HG02884 (cell line): ENCODE measurements around the gene ANKRD44.
"Not testable (repeated sequence)": the region's sequence is repeated elsewhere in the genome, so short reads cannot be mapped to it uniquely, and the experiment has no call there.

ENCODE experiments used
- ATAC-seq: cut with Tn5 transposase; IDR thresholded peaks from one replicate; pipeline ENCODE4 v1.9.1; 2021; ENCODE audit warnings: mild to moderate bottlenecking, moderate library complexity; ENCODE audit not compliant: unreplicated experiment

The ANKRD44 gene

DNA sequence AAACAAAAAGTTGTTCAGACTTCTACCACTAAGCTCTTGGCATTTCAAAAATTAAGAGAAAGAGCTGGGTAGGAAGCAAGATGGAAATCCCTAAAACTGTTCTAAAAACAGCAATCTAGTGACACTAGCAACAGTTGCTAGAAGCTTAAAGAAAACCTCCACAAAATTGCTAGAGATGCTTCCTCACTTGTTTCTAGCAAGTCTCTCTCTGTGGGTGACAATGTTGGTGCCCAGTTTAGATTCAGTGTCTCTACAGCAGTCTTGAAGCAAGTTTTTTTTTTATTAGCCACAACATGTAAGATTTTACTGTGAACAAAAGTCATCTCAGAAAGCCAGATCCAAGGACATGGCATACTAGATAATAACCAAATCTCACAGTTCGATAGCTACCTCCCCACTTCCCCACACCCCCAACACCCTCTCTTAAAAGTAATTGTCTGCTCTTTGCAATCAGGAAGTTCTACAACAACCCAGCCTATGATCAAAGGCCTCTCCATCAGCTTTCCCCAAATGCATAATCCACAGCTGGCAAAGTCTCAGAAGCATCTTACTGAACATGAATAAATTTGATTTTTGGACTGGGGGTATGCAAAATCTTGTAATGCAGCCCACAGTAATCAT is 70.0 kb downstream of the ANKRD44 start:
- no peak for ATAC-seq

DNA sequence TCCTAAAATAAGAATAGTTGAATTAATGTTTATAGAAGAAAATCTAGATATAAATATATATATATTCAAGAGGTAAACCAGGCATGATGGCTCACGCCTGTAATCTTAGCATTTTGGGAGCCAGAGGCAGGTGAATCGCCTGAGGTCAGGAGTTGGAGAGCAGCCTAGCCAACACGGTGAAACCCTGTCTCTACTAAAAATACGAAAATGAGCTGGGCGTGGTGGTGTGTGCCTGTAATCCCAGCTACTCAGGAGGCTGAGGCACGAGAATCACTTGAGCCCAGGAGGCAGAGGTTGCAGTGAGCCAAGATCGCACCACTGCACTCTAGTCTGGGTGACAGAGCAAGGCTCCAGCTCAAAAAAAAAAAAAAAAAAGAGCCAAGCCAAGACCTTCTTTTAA is 70.6 kb downstream of the ANKRD44 start:
- not testable (repeated sequence) for ATAC-seq

DNA sequence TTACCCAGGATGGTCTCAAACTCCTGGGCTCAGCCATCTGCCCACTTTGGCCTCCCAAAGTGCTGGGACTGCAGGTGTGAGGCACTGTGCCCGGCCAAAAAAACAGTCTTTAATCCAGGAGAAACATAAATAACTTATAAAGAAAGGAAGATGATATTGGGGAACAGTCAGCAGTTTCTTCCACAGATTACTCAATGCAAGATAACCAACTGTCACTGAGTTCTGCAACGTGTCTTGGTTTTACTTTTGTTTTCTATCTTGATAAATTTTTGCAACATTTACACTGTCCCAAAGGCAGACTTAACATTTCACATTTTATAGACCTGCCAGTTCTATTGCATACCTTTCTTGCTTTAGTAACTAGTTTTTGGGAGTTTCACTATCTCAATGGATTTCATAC is 71.1 kb downstream of the ANKRD44 start:
- peak; percentile 52 for ATAC-seq

- peak; percentile 52 for ATAC-seq
These were observed 72.6 kb downstream of the ANKRD44 start for GRCh38 chr2:197238043-197238365.

- ATAC-seq, result no peak
These were observed 73.1 kb downstream of the ANKRD44 start for GRCh38 chr2:197237291-197238042.

DNA sequence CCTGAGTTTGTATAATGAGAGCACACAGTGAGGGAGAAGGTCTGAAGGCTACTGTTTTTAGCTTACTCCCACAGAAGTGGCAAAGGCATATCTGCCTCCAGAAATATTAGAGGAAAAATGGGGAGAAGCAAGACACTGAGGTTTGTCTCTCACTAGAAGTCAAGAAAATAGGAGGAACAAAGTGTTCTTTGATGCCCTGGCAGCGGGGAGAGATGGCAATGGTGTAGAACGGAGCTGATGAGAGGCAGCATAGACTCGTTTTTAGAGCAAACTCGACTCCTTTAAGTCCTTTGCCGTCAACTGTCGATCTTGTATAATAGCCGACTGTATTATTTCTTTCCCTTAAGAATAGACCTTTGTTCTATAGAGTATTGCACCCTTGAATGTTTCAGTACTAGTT is 73.8 kb downstream of the ANKRD44 start:
- ATAC-seq, result no peak

DNA sequence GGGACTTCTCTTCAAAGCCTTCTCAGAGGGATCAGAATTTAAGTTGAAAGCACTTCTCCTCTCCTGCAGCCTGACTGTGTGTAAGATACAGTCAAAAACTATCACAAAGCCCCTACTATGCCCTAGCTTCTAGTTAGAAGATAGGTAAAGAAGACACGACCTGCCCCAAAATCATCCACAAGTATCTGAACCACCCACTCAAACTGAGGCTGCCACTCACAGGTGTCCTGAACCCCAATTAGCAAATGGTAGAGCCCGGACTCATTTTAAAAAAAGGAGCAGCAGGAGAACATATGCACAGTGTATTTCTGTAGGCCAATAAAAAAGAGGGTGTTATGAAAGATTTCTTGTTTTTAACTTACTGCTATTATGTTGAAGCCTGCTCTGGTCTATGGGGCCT is 74.4 kb downstream of the ANKRD44 start:
- ATAC-seq, result no peak

DNA sequence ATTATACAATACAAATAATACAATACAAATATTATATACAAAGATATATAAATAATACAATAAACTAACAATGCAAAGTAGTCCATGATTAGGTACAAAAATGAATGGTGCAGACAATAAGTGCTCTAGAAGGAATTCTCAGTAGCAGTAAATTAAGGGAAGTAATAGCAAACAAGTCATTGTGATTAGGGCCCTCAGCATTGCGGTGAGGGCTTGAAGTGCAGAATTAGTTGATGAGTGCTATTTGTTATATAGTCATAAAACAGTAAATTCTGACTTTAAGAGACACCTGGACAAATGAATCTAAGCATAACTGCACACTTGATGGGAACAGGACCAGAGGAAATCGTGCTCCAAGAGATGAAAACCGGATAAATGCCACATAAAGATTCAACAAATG is 74.9 kb downstream of the ANKRD44 start:
- ATAC-seq, result no peak

GRCh38 chr2:197234671-197235191 is 75.8 kb downstream of the ANKRD44 start:
- ATAC-seq, result no peak

GRCh38 chr2:197233473-197233872 is 77.1 kb downstream of the ANKRD44 start:
- no peak for ATAC-seq

DNA sequence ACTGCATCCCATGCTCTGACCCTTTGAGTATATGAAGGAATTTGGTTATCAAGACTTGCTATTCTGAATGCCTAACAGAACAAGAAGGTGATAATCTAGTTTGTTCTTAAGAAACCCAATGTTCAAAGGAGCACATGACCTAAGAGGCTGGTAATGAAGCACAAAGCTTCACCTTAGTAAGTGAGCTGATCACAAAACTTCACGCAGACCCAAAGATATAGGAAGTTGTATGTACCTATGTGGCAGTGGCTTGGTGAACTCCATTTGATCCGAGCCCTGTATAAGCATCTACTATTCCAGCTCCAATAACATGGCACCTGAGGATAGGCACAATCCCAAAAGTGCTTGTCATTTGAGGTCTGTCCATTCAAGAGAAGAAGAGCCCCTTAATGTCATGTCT is 78.6 kb downstream of the ANKRD44 start:
- no peak for ATAC-seq

DNA sequence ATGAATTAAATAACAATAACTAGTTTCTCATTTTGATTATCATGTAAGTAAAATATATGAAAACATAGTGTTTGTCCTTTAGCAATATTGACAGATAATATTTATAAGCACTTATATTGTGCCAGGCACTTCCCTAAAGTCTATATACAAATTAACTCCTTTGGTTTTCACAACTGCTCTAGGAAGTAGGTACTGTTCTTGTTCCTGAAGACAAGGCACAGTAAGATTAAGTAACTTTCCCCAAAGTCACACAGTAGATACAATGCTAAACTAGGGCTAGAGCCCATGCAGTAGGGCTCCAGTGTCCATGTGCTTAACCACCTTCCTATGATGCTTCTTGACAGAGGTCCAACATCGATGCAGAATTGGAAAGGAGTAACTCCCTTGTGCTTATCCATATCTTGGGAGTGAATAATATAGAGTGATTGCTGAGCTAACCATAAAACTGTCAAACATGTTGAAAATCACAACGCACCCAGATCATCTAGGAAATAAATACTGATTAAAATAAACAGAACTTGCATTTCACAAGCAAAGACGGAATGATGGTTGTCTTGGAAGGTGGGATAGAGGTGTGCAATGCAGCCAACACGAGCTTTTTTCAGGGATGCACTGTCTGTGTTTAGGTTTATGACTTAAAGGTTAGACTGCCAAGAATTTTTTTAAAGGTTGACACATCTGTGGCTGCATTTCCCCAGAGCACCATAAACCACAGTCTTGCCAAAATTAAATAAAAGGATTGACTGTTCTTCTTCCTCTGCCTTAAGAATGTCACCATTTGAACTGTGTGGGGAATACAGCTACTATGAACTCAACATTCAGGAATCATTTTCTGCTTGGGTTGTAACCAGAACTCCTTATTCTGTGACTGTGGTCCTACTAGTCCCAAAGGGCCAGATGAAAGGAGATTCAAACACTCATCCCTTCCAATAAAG is 80.8 kb downstream of the ANKRD44 start:
- ATAC-seq, result no peak

DNA sequence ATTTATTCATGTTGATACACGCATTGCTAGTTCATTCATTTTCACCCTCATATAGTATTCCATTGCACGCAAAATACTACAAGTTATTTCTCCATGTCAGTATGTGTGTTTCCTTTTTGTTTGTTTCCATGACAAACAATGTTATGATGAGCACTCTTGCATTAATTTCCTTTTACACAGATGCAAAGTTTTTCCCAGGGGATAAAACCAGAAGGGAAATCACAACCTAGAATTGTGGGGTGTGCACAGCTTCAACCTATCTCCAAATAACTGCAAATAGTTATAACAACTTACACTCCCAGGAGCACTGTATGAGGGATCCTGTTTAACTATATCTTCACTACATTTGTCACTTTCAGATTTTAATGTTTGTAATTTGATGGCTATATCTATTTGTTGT is 87.1 kb downstream of the ANKRD44 start:
- no peak for ATAC-seq

- ATAC-seq, result no peak
These were observed 90.9 kb downstream of the ANKRD44 start for GRCh38 chr2:197219636-197220035.

DNA sequence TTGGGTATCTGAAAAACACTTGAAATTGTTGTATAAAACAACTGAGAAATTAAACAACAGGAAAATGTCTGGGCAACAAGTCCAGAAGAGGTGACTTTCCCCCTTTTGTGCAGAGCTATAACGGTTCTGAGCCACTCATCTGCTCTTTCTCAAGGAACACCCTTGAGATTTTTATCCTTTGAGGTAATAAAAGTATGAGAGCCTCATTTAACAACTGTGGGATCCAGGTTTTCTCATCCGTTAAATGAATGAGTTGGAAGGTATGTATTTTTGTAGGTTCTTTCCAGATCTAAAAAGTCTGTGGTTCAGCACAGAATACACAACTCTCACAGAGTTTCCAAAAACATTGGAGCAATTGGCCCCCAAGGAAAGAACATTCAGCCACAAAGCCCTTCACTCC is 93.0 kb downstream of the ANKRD44 start:
- no peak for ATAC-seq

DNA sequence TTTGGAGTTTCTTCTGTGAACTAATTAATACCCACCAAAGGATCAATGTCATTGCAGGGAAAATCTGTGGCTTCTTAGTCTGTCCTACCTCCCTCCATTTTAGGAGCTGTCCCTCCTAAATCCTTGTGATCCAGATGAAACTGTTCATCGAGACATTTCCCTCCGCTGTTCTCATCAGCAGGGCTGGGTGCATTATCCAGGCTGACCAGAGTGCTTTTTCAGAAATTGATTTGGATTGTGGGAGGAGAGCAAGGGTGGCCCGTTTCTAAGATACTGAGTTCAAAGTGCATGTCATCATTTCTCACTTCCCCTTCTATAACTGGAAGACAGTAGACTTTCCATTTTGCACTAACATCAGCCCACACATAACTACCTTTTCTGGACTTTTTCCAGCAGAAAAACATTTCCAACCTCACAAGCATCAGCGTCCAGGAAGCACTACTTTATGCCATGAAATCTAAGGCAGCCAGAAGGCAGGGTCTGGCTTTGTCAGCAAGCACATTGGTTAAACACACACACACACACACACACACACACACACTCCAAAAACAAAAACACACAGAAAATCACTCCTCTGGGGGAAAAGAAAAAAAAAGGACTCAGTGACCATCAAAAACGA is 94.1 kb downstream of the ANKRD44 start:
- ATAC-seq, result peak; percentile 67

GRCh38 chr2:197215748-197216360 is 94.7 kb downstream of the ANKRD44 start:
- peak; percentile 39 for ATAC-seq

DNA sequence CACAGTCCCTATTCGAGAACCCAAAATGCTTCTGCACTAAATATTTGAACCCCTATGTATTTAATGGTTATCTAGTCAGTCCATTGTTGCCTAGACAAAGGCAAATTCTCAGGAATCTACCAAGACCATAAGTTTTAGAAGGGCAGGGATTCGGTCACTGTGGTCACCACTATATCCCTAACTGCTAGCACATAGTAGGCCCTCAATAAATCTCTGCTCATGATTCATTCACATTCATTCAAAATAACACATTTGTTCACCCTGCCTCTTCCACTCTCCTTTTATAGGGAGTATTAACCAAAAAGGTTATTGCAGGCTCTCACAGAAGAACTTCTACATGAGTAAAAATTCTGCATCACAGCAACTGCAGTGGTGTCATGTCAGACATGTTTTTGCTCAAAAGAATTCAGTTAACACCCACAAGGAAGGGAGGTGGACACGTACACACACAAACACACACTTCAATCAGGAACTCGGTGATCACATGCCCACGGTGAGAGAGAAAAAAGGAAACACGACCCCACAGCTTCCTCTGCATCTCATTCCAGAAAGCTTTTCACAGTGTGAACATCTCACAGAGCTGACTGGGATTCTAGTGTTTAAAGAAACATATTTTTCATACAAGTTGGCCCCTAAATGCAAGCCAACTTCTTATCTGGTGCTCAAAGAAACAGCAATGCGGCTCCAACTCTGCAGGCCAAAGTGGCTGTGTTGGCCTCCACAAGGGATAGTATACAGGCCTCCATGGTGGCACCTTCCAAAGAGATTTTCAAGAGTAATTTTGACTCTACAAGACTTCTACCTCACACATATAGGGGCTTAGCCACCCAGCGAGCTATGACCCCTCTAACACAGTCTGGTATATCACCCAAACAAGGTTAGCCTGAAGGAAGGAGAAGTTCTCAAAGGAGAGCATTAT is 98.0 kb downstream of the ANKRD44 start:
- no peak for ATAC-seq

DNA sequence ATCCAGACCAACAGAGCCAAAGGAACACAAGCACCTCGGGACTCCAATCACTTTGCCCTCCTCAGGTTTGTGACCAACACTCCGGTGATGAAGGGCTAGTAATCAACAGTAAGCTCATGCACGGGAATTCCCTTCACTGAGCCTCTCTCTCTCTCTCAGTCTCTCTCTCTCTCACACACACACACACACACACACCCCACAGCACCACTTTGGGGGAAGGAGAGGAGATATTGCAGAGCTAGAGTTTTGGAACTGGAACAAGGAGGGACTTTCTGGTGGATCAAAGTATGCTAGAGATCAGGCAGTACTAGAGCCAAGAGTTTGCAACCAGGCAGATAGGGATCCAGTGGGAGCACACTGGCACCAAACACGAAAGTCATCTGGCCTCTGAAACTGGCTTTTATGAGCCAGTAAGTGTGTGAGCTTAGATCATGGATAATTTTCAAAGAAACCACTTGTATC is 98.7 kb downstream of the ANKRD44 start:
- ATAC-seq, result no peak
